GM12872 (cell line): ENCODE measurements around the gene HAGH.

Experiments used
- CTCF ChIP-seq: IDR thresholded peaks from 3 replicates; pipeline ENCODE4 v1.5.1; 2011; ENCODE audit warnings: low read depth, mild to moderate bottlenecking, low read length, moderate library complexity; ENCODE audit not compliant: insufficient read depth

HAGH gene

GRCh38 chr16:1776991-1777374, 49.6 kb downstream of the HAGH start:
- no peak for TF ChIP-seq CTCF

GRCh38 chr16:1776672-1776955, 50.0 kb downstream of the HAGH start:
- TF ChIP-seq CTCF: no peak

- TF ChIP-seq CTCF: no peak
Measured at GRCh38 chr16:1775846-1776671, 50.6 kb downstream of the HAGH start.

- no peak for TF ChIP-seq CTCF
Measured at GRCh38 chr16:1775006-1775845, 51.4 kb downstream of the HAGH start.

GRCh38 chr16:1774448-1774780, 52.2 kb downstream of the HAGH start:
- no peak for TF ChIP-seq CTCF

GRCh38 chr16:1773703-1774447, 52.8 kb downstream of the HAGH start:
- TF ChIP-seq CTCF: no peak
